ENCODE results near the gene NECAB2.

- TF ChIP-seq CTCF (conservative IDR thresholded peaks at IDR 0.05; ENCODE audit: low read length) (no peak), EZH2phosphoT487 (IDR thresholded peaks at IDR 0.05; ENCODE audit: borderline replicate concordance) (no peak)
Measured at GRCh38 chr16:84036131-84036530, 68.1 kb downstream of the NECAB2 start.
